Effector memory CD4-positive, alpha-beta T cell (primary cell): Measurements from ENCODE around the gene ADCY4.

Experiments
- DNase-seq, 3 donors: peaks; one replicate each; pipeline ENCODE4 v3.0.0-alpha.2; 2020
- H3K27ac ChIP-seq: 2 replicates; pipeline ENCODE4 v1.7.0; 2013; ENCODE audit warnings: mild to moderate bottlenecking, low read length, moderate library complexity; ENCODE audit not compliant: insufficient read depth, poor library complexity, severe bottlenecking
- H3K27me3 ChIP-seq: replicated peaks from 2 replicates; pipeline ENCODE4 v1.7.0; 2013; ENCODE audit warnings: mild to moderate bottlenecking, low read length; ENCODE audit not compliant: insufficient read depth, control insufficient read depth, poor library complexity, severe bottlenecking
- H3K36me3 ChIP-seq: 2 replicates; pipeline ENCODE4 v1.7.0; 2013; ENCODE audit warnings: mild to moderate bottlenecking, low read length, moderate library complexity; ENCODE audit not compliant: control insufficient read depth, insufficient read depth
- H3K4me1 ChIP-seq: 2 replicates; pipeline ENCODE4 v1.7.0; 2013; ENCODE audit warnings: low read length, mild to moderate bottlenecking; ENCODE audit not compliant: control insufficient read depth, insufficient read depth, poor library complexity, severe bottlenecking
- H3K4me3 ChIP-seq: 2 replicates; pipeline ENCODE4 v1.7.0; 2013; ENCODE audit warnings: low read length, low read depth, mild to moderate bottlenecking; ENCODE audit not compliant: insufficient read depth, poor library complexity, severe bottlenecking
- H3K9me3 ChIP-seq: 2 replicates; pipeline ENCODE4 v1.7.0; 2013; ENCODE audit warnings: mild to moderate bottlenecking, low read length, moderate library complexity; ENCODE audit not compliant: control insufficient read depth

Gene ADCY4

DNA sequence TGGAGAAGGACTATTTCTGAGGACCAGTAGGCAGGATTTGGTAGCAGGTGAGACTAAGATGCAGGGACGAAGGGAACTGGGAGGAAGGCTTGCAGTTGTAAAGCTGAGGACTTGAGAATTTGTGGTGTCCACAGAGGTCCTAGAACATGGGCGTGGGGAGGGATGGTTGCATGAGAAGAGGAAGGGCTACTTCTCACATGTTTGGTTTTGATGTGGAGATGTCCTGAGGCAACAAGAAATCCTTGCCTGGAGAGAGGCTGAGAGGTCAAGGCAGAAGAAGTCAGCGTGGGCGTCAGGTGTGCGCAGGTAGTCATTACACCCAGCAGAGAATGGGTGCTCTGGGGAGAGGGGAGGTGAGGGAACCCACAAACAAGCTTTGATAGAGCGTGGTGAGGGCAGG, 57.8 kb downstream of the ADCY4 start:
- H3K4me1 ChIP-seq: peaks cover 26% of the 10 kb centered on the region
- DNase-seq: no peak
- H3K27ac ChIP-seq: no peak overlapping the region
- H3K9me3 ChIP-seq: no peaks in the 10 kb centered on the region
- no peaks in the 10 kb centered on the region for H3K27me3 ChIP-seq
- no peak overlapping the region for H3K4me3 ChIP-seq
- H3K36me3 ChIP-seq: no peaks in the 10 kb centered on the region

DNA sequence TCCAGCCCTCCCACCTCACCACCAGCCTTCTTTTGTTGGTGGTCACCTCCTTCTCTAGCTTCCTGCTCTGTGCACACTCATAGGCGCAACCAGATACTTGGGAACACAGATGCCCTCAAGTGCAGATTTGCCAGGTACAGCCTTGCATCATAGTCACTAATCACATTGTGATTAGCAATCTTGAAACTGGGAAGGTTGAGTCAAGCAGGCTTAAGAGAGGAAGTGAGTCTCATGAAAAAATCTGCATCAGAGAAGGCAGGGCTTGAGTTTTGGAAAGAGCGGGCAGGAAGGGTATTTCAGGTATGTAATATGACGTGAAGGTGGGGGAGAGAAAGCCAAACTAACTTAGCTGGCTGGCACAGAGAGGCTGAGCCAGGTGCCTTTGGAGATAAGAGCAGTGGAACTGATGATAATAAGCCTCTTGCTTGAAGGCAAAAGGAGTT, 60.7 kb downstream of the ADCY4 start:
- DNase-seq: peak in 2 of 3 donors; percentile 7 to 15
- H3K27ac ChIP-seq: peak overlapping the region; percentile 56
- H3K4me3 ChIP-seq: no peak overlapping the region
- H3K4me1 ChIP-seq: peaks cover 31% of the 10 kb centered on the region
- no peaks in the 10 kb centered on the region for H3K9me3 ChIP-seq
- H3K36me3 ChIP-seq: no peaks in the 10 kb centered on the region
- H3K27me3 ChIP-seq: no peaks in the 10 kb centered on the region

DNA sequence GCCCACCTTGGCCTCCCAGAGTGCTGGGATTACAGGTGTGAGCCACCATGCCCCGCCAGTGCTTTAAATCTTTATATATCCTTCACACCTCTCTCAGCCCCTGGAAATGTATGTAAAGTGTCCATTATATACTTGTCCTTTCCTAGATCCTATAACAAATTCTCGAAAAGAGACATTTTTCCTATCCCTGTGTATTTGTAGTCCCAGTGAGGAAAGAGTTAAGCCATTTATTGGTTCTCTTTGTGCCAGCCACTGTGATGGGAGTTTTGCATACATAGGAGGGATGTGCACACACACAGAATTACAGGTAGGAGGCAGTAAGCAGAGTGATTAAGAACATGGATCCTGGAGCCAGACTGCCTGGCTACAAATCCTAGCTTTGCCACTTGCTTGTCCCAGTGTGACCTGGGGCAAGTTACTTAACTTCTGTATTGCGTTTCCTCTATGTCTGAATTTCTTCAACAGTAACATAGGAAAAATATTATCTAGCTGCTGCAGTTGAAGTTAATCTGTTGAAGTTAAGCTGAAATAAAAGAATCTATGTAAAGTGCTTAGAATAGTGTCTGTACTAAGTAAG, 61.4 kb downstream of the ADCY4 start:
- H3K27me3 ChIP-seq: no peaks in the 10 kb centered on the region
- DNase-seq: no peak
- peaks cover 27% of the 10 kb centered on the region for H3K4me1 ChIP-seq
- H3K27ac ChIP-seq: peak overlapping the region; percentile 51
- peaks cover 5% of the 10 kb centered on the region for H3K36me3 ChIP-seq
- H3K9me3 ChIP-seq: no peaks in the 10 kb centered on the region
- H3K4me3 ChIP-seq: no peak overlapping the region

DNA sequence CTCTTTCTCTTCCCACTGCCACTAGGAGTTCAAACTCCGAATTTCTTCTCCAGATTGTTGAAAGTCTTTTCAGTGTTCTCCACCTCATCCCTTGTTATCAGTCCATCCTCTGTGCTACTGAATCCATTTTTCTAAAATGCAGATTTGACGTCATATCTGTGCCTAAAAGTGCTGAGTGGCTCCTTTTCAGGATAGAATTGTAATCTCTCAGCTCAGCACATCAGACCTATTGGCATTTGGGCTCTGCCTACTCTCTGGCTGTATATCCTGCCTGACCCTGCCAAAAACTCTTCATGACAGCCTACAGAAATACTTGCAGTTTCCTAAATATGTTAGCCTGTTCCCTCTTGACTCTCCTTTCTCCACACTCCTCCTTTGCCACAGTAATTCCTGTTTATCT, 62.4 kb downstream of the ADCY4 start:
- Histone ChIP-seq H3K4me3 (peak overlapping the region; percentile 5), H3K36me3 (peaks cover 14% of the 10 kb centered on the region), H3K27me3 (no peaks in the 10 kb centered on the region), H3K9me3 (no peaks in the 10 kb centered on the region), H3K4me1 (peaks cover 25% of the 10 kb centered on the region), H3K27ac (peak overlapping the region; percentile 89)
- DNase-seq: no peak

DNA sequence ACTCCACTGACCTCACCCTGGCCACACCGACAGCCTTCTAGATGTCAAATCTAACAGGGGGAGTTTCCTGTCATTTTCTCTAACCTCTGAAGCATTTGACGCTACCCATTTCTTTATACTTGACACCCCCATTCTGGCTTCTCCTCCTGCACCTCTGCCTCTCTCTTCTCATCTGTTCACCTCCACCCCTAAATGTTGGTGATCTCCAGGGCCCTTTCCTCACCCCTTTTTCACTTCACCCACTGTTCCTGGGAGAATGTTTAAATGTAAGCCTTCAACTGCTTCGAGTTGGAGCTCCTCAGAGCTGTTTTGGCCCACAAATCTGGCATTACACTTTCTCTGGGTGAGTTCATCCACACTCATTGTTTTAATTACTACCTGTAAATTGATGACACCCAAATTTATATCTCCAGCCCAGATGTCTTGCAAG, 63.0 kb downstream of the ADCY4 start:
- Histone ChIP-seq H3K27ac (peak overlapping the region; percentile 89), H3K4me1 (peaks cover 25% of the 10 kb centered on the region), H3K27me3 (no peaks in the 10 kb centered on the region), H3K9me3 (no peaks in the 10 kb centered on the region), H3K36me3 (peaks cover 20% of the 10 kb centered on the region), H3K4me3 (peak overlapping the region; percentile 5)
- DNase-seq: no peak

DNA sequence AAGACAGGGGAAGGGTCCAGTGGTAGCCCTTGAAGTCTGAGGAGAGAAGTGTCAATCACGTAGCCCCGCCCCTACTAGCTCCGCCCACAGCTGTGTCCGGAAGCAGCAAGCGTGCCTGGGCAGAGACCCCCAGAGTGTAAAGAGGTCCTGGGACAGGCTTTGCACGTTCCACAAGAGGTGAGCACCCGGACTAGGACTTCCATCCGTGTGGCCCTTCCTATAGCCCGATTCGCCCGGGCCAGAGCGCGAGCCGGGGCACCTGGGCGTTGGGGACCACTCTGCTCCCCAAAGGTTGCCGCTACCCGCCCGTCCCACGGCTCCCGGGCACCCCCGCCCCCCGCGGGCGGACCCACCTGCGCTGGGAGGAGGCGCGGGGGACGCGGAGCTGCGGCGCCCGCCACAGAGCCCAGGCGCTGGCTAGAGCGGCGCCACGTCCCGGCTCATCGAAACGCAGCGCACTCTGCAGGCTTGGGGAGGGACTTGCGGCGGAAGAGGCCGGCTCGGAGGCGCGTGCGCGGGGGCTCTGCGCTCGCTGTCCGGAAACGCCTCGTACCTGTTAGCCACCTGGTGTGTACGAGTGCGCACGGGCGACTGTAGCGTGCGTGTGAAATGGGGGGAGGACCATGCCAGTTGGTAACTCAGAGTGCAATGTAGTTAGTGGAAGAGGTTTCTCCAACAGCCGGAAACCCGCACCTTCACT, 63.6 kb downstream of the ADCY4 start, which contains the start of gene RABGGTA:
TSS of gene RABGGTA (minus strand) at position 464 of the 700 bp plus-strand sequence. CDS start 482 bp downstream, outside the sequence.
- H3K4me1 ChIP-seq: peaks cover 25% of the 10 kb centered on the region
- peak within 1 kb of the TSS; percentile 89 for H3K27ac ChIP-seq
- H3K4me3 ChIP-seq: peak within 1 kb of the TSS; percentile 76
- H3K36me3 ChIP-seq: peaks cover 26% of the 10 kb centered on the region
- peak; percentile 86 to 87 (median 86) for DNase-seq
- H3K9me3 ChIP-seq: no peaks in the 10 kb centered on the region
- no peaks in the 10 kb centered on the region for H3K27me3 ChIP-seq

DNA sequence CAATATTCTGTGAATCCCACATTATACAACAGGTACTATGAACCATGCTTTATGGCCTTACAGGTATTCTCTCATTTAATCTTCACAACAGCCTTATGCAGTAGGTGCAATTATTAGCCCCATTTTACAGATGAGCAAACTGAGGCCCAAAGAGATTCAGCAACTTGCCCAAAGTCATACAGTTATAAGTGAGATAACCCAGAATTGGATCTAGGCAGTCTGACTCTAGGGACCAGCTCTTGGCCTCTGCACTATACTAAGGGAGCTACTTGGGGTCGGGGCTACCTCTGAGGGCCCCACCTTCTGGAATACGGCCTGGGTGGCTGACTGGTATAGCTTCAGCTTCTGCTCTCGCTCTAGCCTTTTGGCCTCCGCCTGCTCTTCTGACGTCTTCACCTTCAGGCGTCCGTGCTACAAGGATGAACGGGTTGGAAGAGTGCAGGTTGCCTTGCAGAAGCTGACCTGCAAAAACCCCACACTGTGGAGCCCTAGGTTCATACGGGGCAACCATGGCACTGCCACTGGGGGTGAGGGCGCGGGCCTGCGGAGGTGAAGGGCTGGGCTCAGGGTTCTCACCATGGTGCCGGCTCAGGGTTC, 64.2 kb downstream of the ADCY4 start:
- peak overlapping the region; percentile 89 for H3K27ac ChIP-seq
- H3K27me3 ChIP-seq: no peaks in the 10 kb centered on the region
- H3K36me3 ChIP-seq: peaks cover 32% of the 10 kb centered on the region
- no peak for DNase-seq
- H3K9me3 ChIP-seq: no peaks in the 10 kb centered on the region
- peak overlapping the region; percentile 76 for H3K4me3 ChIP-seq
- peaks cover 25% of the 10 kb centered on the region for H3K4me1 ChIP-seq

DNA sequence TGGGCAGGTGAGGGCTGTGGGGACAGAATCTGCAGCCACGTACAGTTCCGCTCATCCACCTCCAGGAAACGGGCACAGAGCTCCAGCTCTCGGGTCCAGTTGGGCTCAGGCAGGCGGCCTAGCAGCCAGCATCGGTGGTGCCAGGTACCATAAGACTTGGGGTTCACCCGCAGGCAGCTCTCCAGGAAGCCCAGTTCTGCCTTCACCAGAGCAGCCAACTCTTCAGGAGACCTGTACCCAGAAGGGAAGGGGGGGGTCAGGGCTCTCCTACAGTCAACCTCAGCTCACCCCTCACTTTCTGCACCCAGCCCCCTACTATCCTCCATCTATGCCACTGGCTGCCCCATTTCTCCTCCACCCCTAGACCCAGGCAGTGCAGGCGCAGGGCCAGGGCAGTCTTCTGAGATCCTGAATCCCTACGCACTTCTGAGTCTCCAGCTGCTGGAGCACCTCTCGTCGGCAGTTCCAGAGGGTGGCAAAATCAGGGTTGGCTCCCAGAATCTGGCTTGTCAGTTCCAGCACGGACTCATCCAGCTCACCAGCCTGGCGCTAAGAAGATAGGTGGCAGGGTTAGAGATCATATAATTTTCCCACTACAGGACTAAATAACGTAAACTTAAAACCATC, 64.8 kb downstream of the ADCY4 start:
- H3K27ac ChIP-seq: no peak overlapping the region
- no peak overlapping the region for H3K4me3 ChIP-seq
- no peaks in the 10 kb centered on the region for H3K27me3 ChIP-seq
- H3K36me3 ChIP-seq: peaks cover 35% of the 10 kb centered on the region
- H3K4me1 ChIP-seq: peaks cover 25% of the 10 kb centered on the region
- DNase-seq: no peak
- H3K9me3 ChIP-seq: no peaks in the 10 kb centered on the region

DNA sequence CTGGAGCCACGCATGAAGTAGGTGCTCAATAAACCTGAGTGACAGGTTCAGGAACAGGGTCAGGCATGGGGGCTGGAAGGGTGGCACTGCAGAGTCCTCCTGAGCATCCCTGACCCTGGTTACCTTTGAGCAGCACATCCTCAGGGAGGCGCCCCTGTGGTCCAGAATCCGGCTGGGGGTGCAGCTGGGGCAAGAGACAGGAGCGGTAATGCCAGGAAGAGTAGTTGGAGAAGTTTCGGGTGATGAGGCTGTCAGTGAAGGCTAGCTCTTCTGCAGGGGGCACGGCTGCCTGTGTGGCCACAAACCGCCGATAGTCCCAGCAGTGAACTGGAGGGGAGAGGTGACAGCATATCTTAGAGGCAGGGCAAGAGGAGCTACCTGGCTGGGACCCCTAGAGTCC, 65.5 kb downstream of the ADCY4 start:
- Histone ChIP-seq H3K9me3 (no peaks in the 10 kb centered on the region), H3K4me1 (peaks cover 25% of the 10 kb centered on the region), H3K4me3 (no peak overlapping the region), H3K27ac (no peak overlapping the region), H3K36me3 (peaks cover 35% of the 10 kb centered on the region), H3K27me3 (no peaks in the 10 kb centered on the region)
- DNase-seq: no peak
